MM.1S (cell line): ENCODE measurements around the gene MEGF10.

Source experiments
- DNase-seq: peaks from one replicate; pipeline ENCODE4 v3.0.0-alpha.2; 2015
- H2AFZ ChIP-seq: fragments of 300-600 bp; sonication (generic); 2 replicates; pipeline ENCODE4 v1.6.0; 2016; ENCODE audit warnings: antibody characterized with exemption, low read length
- H3F3A ChIP-seq: fragments of 300-600 bp; sonication (generic); 2 replicates; pipeline ENCODE4 v1.6.1; 2016; ENCODE audit warnings: mild to moderate bottlenecking, antibody characterized with exemption, low read length, moderate library complexity, mixed read lengths; ENCODE audit not compliant: insufficient read depth
- H3K27ac ChIP-seq: fragments of 300-600 bp; sonication (generic); 2 replicates; pipeline ENCODE4 v1.5.1; 2016; ENCODE audit warnings: mild to moderate bottlenecking, low read length
- H3K27me3 ChIP-seq: fragments of 300-600 bp; sonication (generic); replicated peaks from 2 replicates; pipeline ENCODE4 v1.6.0; 2016; ENCODE audit warnings: low read length; ENCODE audit not compliant: insufficient read depth
- H3K36me3 ChIP-seq: fragments of 300-600 bp; sonication (generic); replicated peaks from 2 replicates; pipeline ENCODE4 v1.6.1; 2016; ENCODE audit warnings: mild to moderate bottlenecking, low read length, mixed read lengths; ENCODE audit not compliant: insufficient read depth
- H3K4me1 ChIP-seq: fragments of 300-600 bp; sonication (generic); 2 replicates; pipeline ENCODE4 v1.6.1; 2016; ENCODE audit warnings: low read length, mixed read lengths
- H3K4me2 ChIP-seq: fragments of 300-600 bp; sonication (generic); 2 replicates; pipeline ENCODE4 v1.6.0; 2016; ENCODE audit warnings: low read depth, low read length
- H3K4me3 ChIP-seq: fragments of 300-600 bp; sonication (generic); 2 replicates; pipeline ENCODE4 v1.5.1; 2016; ENCODE audit warnings: low read length, mixed read lengths
- H3K79me2 ChIP-seq: fragments of 300-600 bp; sonication (generic); 2 replicates; pipeline ENCODE4 v1.6.1; 2016; ENCODE audit warnings: mixed run types, low read length, mixed read lengths
- H3K9ac ChIP-seq: fragments of 300-600 bp; sonication (generic); 2 replicates; pipeline ENCODE4 v1.6.1; 2016; ENCODE audit warnings: low read length, mixed read lengths
- H3K9me2 ChIP-seq: fragments of 300-600 bp; sonication (generic); replicated peaks from 2 replicates; pipeline ENCODE4 v1.6.1; 2016; ENCODE audit warnings: mild to moderate bottlenecking, low read length, mixed read lengths; ENCODE audit not compliant: insufficient read depth
- H3K9me3 ChIP-seq: fragments of 300-600 bp; sonication (generic); replicated peaks from 2 replicates; pipeline ENCODE4 v1.6.1; 2016; ENCODE audit warnings: mild to moderate bottlenecking, low read length, mixed read lengths; ENCODE audit not compliant: insufficient read depth
- H4K20me1 ChIP-seq: fragments of 300-600 bp; sonication (generic); 2 replicates; pipeline ENCODE4 v1.6.1; 2016; ENCODE audit warnings: mild to moderate bottlenecking, low read length, moderate library complexity, mixed read lengths; ENCODE audit not compliant: insufficient read depth
- EZH2 ChIP-seq: fragments of 300-600 bp; sonication (generic); optimal IDR thresholded peaks from 2 replicates; pipeline ENCODE3; 2017; ENCODE audit warnings: low read depth, mild to moderate bottlenecking, antibody characterized with exemption, low read length, mixed read lengths
- EZH2phosphoT487 ChIP-seq: fragments of 300-600 bp; sonication (generic); IDR thresholded peaks from 2 replicates; pipeline ENCODE4 v1.6.1; 2018; ENCODE audit warnings: antibody characterized with exemption, low read length
- TF ChIP-seq, protein P1 (sequence below): fragments of 300-600 bp; sonication (generic); IDR thresholded peaks from 2 replicates; pipeline ENCODE4 v1.5.1; 2016; ENCODE audit warnings: antibody characterized with exemption, low read length, mixed read lengths

MEGF10 gene

DNA sequence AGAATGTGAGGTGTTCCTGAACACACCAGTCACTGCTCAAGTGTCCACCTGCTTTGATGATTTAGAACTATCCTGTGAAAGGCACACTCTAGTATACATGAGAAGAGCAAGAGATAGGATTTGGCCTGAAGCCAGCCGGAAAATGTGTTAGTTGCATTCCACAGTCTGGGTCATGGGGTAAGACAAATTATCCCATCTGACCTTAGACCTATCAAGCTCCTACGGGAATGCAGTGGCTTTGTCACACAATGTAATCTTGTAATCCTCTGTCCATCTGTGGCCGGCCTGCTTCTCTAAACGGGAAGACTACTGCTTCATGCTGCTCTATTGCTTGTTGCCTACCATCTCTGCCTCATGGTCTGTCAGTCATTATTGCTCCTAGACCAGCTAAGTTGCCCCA lies 134.4 kb downstream of the MEGF10 start:
- H4K20me1 ChIP-seq: no peaks in the 10 kb centered on the region
- DNase-seq: no peak
- no peaks in the 10 kb centered on the region for H3K9me2 ChIP-seq
- no peak overlapping the region for H3K27ac ChIP-seq
- no peak overlapping the region for H3K9ac ChIP-seq
- H3K4me3 ChIP-seq: no peak overlapping the region
- peaks cover 5% of the 10 kb centered on the region; the same call in 1 of the 2 replicates for H3F3A ChIP-seq
- no peaks in the 10 kb centered on the region for H3K27me3 ChIP-seq
- 0 out of 2 replicates have a peak, but pooled peaks cover 4% of the 10 kb centered on the region for H3K4me1 ChIP-seq
- TF ChIP-seq EZH2phosphoT487 (no peak), EZH2 (no peak)
- TF ChIP-seq, protein P1, sequence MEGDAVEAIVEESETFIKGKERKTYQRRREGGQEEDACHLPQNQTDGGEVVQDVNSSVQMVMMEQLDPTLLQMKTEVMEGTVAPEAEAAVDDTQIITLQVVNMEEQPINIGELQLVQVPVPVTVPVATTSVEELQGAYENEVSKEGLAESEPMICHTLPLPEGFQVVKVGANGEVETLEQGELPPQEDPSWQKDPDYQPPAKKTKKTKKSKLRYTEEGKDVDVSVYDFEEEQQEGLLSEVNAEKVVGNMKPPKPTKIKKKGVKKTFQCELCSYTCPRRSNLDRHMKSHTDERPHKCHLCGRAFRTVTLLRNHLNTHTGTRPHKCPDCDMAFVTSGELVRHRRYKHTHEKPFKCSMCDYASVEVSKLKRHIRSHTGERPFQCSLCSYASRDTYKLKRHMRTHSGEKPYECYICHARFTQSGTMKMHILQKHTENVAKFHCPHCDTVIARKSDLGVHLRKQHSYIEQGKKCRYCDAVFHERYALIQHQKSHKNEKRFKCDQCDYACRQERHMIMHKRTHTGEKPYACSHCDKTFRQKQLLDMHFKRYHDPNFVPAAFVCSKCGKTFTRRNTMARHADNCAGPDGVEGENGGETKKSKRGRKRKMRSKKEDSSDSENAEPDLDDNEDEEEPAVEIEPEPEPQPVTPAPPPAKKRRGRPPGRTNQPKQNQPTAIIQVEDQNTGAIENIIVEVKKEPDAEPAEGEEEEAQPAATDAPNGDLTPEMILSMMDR: no peak
- H2AFZ ChIP-seq: no peak overlapping the region
- no peaks in the 10 kb centered on the region for H3K9me3 ChIP-seq
- no peaks in the 10 kb centered on the region for H3K36me3 ChIP-seq
- no peaks in the 10 kb centered on the region for H3K79me2 ChIP-seq
- H3K4me2 ChIP-seq: 0 out of 2 replicates have a peak overlapping the region, but pooled peaks have one; percentile 5

DNA sequence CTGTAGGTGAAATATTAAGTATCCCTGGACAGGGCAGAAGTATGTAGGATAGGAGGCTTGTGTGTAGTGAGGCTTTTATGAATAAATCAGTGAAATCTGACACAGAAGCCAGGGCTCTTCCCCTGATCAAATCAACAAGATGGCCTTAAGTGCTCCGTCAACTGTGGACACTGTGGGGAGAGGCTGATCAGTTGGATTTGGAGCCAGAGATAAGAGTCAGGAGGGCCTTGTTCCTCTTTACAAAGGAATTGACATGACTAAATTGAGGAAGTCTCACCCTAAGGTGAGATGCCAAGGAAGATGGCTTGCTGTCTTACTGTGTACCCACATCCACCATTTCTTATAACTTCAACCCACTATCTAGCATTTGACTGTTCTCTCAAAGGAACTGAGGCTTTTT lies 135.3 kb downstream of the MEGF10 start:
- Histone ChIP-seq H3K9me3 (no peaks in the 10 kb centered on the region), H3K9me2 (no peaks in the 10 kb centered on the region), H3K36me3 (no peaks in the 10 kb centered on the region), H2AFZ (no peak overlapping the region), H4K20me1 (no peaks in the 10 kb centered on the region), H3F3A (peaks cover 5% of the 10 kb centered on the region; the same call in 1 of the 2 replicates), H3K4me3 (no peak overlapping the region), H3K27me3 (no peaks in the 10 kb centered on the region), H3K27ac (no peak overlapping the region), H3K4me2 (0 out of 2 replicates have a peak overlapping the region, but pooled peaks have one; percentile 17), H3K9ac (no peak overlapping the region), H3K79me2 (no peaks in the 10 kb centered on the region), H3K4me1 (0 out of 2 replicates have a peak, but pooled peaks cover 4% of the 10 kb centered on the region)
- TF ChIP-seq EZH2phosphoT487: no peak
- no peak for TF ChIP-seq EZH2
- TF ChIP-seq, protein P1: no peak
- DNase-seq: no peak

DNA sequence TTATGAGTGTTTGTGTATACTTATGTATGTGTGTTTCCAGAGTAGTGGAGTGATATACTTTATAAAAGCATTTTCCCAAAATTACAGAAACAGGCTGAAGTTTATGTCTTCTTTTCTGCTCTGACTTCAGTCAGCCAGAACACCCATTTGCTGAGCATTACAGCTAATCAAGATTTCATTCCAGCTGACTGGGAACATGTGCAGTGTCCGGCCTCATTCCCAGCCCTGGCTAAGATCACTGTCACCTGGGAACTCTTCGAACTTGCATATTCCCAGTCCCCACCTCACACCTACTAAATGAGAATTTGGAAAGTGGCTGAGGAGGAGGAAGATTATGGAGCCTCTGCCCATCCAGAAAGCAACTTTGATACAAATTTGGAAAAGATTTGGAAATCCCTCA lies 136.1 kb downstream of the MEGF10 start:
- H3K4me2 ChIP-seq: no peak overlapping the region
- no peak overlapping the region for H3K27ac ChIP-seq
- H3K9me3 ChIP-seq: no peaks in the 10 kb centered on the region
- TF ChIP-seq EZH2 (no peak), EZH2phosphoT487 (no peak)
- TF ChIP-seq, protein P1: no peak
- H3K9ac ChIP-seq: no peak overlapping the region
- peaks cover 5% of the 10 kb centered on the region; the same call in 1 of the 2 replicates for H3F3A ChIP-seq
- no peak overlapping the region for H3K4me3 ChIP-seq
- DNase-seq: no peak
- 0 out of 2 replicates have a peak, but pooled peaks cover 4% of the 10 kb centered on the region for H3K4me1 ChIP-seq
- no peaks in the 10 kb centered on the region for H3K79me2 ChIP-seq
- no peaks in the 10 kb centered on the region for H3K9me2 ChIP-seq
- no peaks in the 10 kb centered on the region for H4K20me1 ChIP-seq
- no peaks in the 10 kb centered on the region for H3K27me3 ChIP-seq
- H2AFZ ChIP-seq: no peak overlapping the region
- no peaks in the 10 kb centered on the region for H3K36me3 ChIP-seq
